IPS-15b (cell line): ENCODE results near the gene CDKL5.
"Not testable (repeated sequence)": the region's sequence is repeated elsewhere in the genome, so short reads cannot be mapped to it uniquely, and the experiment has no call there.

Experiments used
- H3K27me3 ChIP-seq: one replicate; pipeline ENCODE4 v1.6.1; 2013; ENCODE audit warnings: low read length; ENCODE audit not compliant: control insufficient read depth, insufficient read depth
- H3K36me3 ChIP-seq: one replicate; pipeline ENCODE4 v1.6.1; 2013; ENCODE audit warnings: low read length; ENCODE audit not compliant: control insufficient read depth, insufficient read depth
- H3K4me1 ChIP-seq: one replicate; pipeline ENCODE4 v1.6.1; 2013; ENCODE audit warnings: mild to moderate bottlenecking, low read length; ENCODE audit not compliant: control insufficient read depth, insufficient read depth
- H3K4me3 ChIP-seq: one replicate; pipeline ENCODE4 v1.5.1; 2013; ENCODE audit warnings: low read depth, low read length
- H3K9ac ChIP-seq: one replicate; pipeline ENCODE4 v1.6.1; 2013; ENCODE audit warnings: low read depth, mild to moderate bottlenecking, low read length
- H3K9me3 ChIP-seq: one replicate; pipeline ENCODE4 v1.6.1; 2013; ENCODE audit warnings: mild to moderate bottlenecking, low read length; ENCODE audit not compliant: control insufficient read depth, insufficient read depth

CDKL5 gene

GRCh38 chrX:18424482-18425198 is 768 bp upstream of the CDKL5 start:
- H3K36me3 ChIP-seq, result no peaks in the 10 kb centered on the region
- H3K9me3 ChIP-seq, result no peaks in the 10 kb centered on the region
- no peak overlapping the region for H3K9ac ChIP-seq
- H3K27me3 ChIP-seq, result no peaks in the 10 kb centered on the region
- H3K4me1 ChIP-seq, result peaks cover 2% of the 10 kb centered on the region
- peak overlapping the region; percentile 78 for H3K4me3 ChIP-seq

- Histone ChIP-seq H3K36me3 (no peaks in the 10 kb centered on the region), H3K9ac (no peak overlapping the region), H3K4me1 (peaks cover 2% of the 10 kb centered on the region), H3K27me3 (no peaks in the 10 kb centered on the region), H3K4me3 (peak overlapping the region; percentile 43), H3K9me3 (peaks cover 3% of the 10 kb centered on the region)
Observed at GRCh38 chrX:18426004-18426320, 554 bp downstream of the CDKL5 start.

GRCh38 chrX:18428006-18428405 is 2.6 kb downstream of the CDKL5 start:
- Histone ChIP-seq H3K4me1 (peaks cover 2% of the 10 kb centered on the region), H3K9me3 (peaks cover 3% of the 10 kb centered on the region), H3K9ac (no peak overlapping the region), H3K27me3 (no peaks in the 10 kb centered on the region), H3K36me3 (no peaks in the 10 kb centered on the region), H3K4me3 (peak overlapping the region; percentile 18)

GRCh38 chrX:18433288-18433687 is 7.9 kb downstream of the CDKL5 start:
- not testable (repeated sequence) for H3K27me3 ChIP-seq, H3K9ac ChIP-seq, H3K36me3 ChIP-seq, H3K4me3 ChIP-seq, H3K4me1 ChIP-seq, H3K9me3 ChIP-seq

- H3K4me1 ChIP-seq, result no peaks in the 10 kb centered on the region
- H3K4me3 ChIP-seq, result no peak overlapping the region
- H3K9ac ChIP-seq, result no peak overlapping the region
- no peaks in the 10 kb centered on the region for H3K36me3 ChIP-seq
- H3K9me3 ChIP-seq, result peaks cover 2% of the 10 kb centered on the region
- no peaks in the 10 kb centered on the region for H3K27me3 ChIP-seq
Observed at GRCh38 chrX:18434896-18435295, 9.5 kb downstream of the CDKL5 start.

- Histone ChIP-seq H3K27me3 (no peaks in the 10 kb centered on the region), H3K36me3 (no peaks in the 10 kb centered on the region), H3K4me1 (no peaks in the 10 kb centered on the region), H3K4me3 (no peak overlapping the region), H3K9ac (no peak overlapping the region), H3K9me3 (no peaks in the 10 kb centered on the region)
Observed at GRCh38 chrX:18436017-18436416, 10.6 kb downstream of the CDKL5 start.

- Histone ChIP-seq H3K9me3 (no peaks in the 10 kb centered on the region), H3K9ac (no peak overlapping the region), H3K4me3 (no peak overlapping the region), H3K36me3 (no peaks in the 10 kb centered on the region), H3K27me3 (no peaks in the 10 kb centered on the region), H3K4me1 (peaks cover 4% of the 10 kb centered on the region)
Observed at GRCh38 chrX:18440835-18441234, 15.4 kb downstream of the CDKL5 start.

GRCh38 chrX:18441780-18442367 is 16.5 kb downstream of the CDKL5 start:
- Histone ChIP-seq H3K9ac (no peak overlapping the region), H3K36me3 (no peaks in the 10 kb centered on the region), H3K4me1 (peaks cover 4% of the 10 kb centered on the region), H3K27me3 (no peaks in the 10 kb centered on the region), H3K4me3 (no peak overlapping the region), H3K9me3 (no peaks in the 10 kb centered on the region)

GRCh38 chrX:18448416-18448815 is 23.0 kb downstream of the CDKL5 start:
- Histone ChIP-seq H3K27me3 (no peaks in the 10 kb centered on the region), H3K9me3 (no peaks in the 10 kb centered on the region), H3K4me3 (no peak overlapping the region), H3K4me1 (no peaks in the 10 kb centered on the region), H3K36me3 (no peaks in the 10 kb centered on the region), H3K9ac (no peak overlapping the region)

GRCh38 chrX:18449236-18449635 is 23.8 kb downstream of the CDKL5 start:
- Histone ChIP-seq H3K9ac (no peak overlapping the region), H3K27me3 (no peaks in the 10 kb centered on the region), H3K4me3 (no peak overlapping the region), H3K9me3 (no peaks in the 10 kb centered on the region), H3K36me3 (no peaks in the 10 kb centered on the region), H3K4me1 (no peaks in the 10 kb centered on the region)

GRCh38 chrX:18455384-18455783 is 30.0 kb downstream of the CDKL5 start:
- Histone ChIP-seq H3K9ac (no peak overlapping the region), H3K36me3 (no peaks in the 10 kb centered on the region), H3K27me3 (no peaks in the 10 kb centered on the region), H3K9me3 (no peaks in the 10 kb centered on the region), H3K4me3 (no peak overlapping the region), H3K4me1 (no peaks in the 10 kb centered on the region)

- no peaks in the 10 kb centered on the region for H3K27me3 ChIP-seq
- no peaks in the 10 kb centered on the region for H3K9me3 ChIP-seq
- H3K9ac ChIP-seq, result no peak overlapping the region
- H3K4me1 ChIP-seq, result no peaks in the 10 kb centered on the region
- H3K4me3 ChIP-seq, result no peak overlapping the region
- no peaks in the 10 kb centered on the region for H3K36me3 ChIP-seq
Observed at GRCh38 chrX:18457000-18457399, 31.6 kb downstream of the CDKL5 start.
